GM12892 (cell line): ENCODE measurements around the gene LHX1.

ENCODE experiments used
- POLR2A ChIP-seq: IDR thresholded peaks from 2 replicates; pipeline ENCODE4 v1.6.1; 2011; ENCODE audit warnings: low read depth, low read length, control low read depth
- POLR2AphosphoS5 ChIP-seq: IDR thresholded peaks from 2 replicates; pipeline ENCODE4 v1.6.1; 2011; ENCODE audit warnings: low read depth, low read length, control low read depth
- TAF1 ChIP-seq: IDR thresholded peaks from 2 replicates; pipeline ENCODE4 v1.6.1; 2011; ENCODE audit warnings: low read depth, mild to moderate bottlenecking, control low read depth, low read length, borderline replicate concordance

DNA sequence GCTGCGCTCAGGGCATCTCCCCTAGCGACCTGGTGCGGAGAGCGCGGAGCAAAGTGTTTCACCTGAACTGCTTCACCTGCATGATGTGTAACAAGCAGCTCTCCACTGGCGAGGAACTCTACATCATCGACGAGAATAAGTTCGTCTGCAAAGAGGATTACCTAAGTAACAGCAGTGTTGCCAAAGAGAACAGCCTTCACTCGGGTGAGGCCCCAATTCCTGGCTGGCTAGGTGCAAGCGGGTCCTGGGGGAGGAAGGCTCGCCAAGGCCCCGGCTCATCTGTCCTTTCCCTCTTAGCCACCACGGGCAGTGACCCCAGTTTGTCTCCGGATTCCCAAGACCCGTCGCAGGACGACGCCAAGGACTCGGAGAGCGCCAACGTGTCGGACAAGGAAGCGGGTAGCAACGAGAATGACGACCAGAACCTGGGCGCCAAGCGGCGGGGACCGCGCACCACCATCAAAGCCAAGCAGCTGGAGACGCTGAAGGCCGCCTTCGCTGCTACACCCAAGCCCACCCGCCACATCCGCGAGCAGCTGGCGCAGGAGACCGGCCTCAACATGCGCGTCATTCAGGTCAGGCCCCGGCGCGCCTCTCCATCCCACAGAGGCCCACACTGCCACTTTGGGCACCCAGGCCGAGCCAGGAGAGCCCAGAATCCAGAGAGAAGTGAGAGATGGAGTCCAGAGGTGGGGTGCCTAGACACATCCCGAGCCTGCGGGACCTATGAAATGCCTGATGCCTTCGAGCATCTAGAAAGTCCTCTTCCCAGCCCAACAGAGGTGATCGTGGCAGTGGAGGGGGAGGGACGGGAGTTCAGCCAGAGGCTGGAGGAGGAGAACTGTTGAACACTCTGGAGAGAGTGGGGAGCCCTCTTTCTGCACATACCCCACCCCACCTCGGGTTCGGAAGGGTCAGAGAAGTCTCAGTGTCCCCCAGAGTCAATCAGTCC lies 3.3 kb downstream of the LHX1 start:
- no peak for TF ChIP-seq POLR2A
- no peak for TF ChIP-seq POLR2AphosphoS5
- no peak for TF ChIP-seq TAF1
